ENCODE data around the gene SH2D1A. TPM values are rescaled to one million over a fixed set of nuclear protein-coding genes. Genes with fewer than 3 reads are reported as not detected.

The SH2D1A gene
- total and polyA plus RNA-seq, 4 donors: 0.27 to 2.1 (median 0.65) TPM

GRCh38 chrX:124393659-124394058 lies 47.3 kb downstream of the SH2D1A start:
- DNase-seq (ENCODE audit: low spot score): no peak
- WGBS: 91% methylated on average over 3 of the region's 3 CpGs
- no peak for TF ChIP-seq RXRA (IDR thresholded peaks at IDR 0.05)
- TF ChIP-seq EGR1 (IDR thresholded peaks at IDR 0.05; ENCODE audit: low read depth in 2 of 2): no peak
- no peak for TF ChIP-seq FOXA2 (IDR thresholded peaks at IDR 0.05)
- TF ChIP-seq REST (IDR thresholded peaks at IDR 0.05): no peak
- no peak for TF ChIP-seq SP1 (IDR thresholded peaks at IDR 0.05)
- no peak for TF ChIP-seq HNF4G (IDR thresholded peaks at IDR 0.05)
- TF ChIP-seq MAX (IDR thresholded peaks at IDR 0.05): no peak
- no peak for TF ChIP-seq NR2F2 (IDR thresholded peaks at IDR 0.05)
- Histone ChIP-seq H3K27me3 (ENCODE audit: control insufficient read depth in 4 of 4, insufficient read depth in 4 of 4, low read length in 3 of 4) (no peaks in the 10 kb centered on the region), H3K4me3 (ENCODE audit: low read depth in 1 of 3, low read length in 3 of 3) (no peak overlapping the region), H3K27ac (ENCODE audit: low read depth in 1 of 2, low read length in 2 of 2) (no peak overlapping the region), H3K4me1 (ENCODE audit: control insufficient read depth in 4 of 4, insufficient read depth in 4 of 4, low read length in 3 of 4) (no peaks in the 10 kb centered on the region), H3K9ac (ENCODE audit: low read depth in 1 of 2, low read length in 2 of 2) (no peak overlapping the region), H3K36me3 (ENCODE audit: control insufficient read depth in 4 of 4, insufficient read depth in 3 of 4, low read depth in 1 of 4, low read length in 3 of 4) (no peaks in the 10 kb centered on the region), H3K9me3 (ENCODE audit: control insufficient read depth in 4 of 4, low read length in 3 of 4) (no peaks in the 10 kb centered on the region)

- no peaks in the 10 kb centered on the region for H3K27me3 ChIP-seq (ENCODE audit: control insufficient read depth in 4 of 4, insufficient read depth in 4 of 4, low read length in 3 of 4)
- H3K4me1 ChIP-seq (ENCODE audit: control insufficient read depth in 4 of 4, insufficient read depth in 4 of 4, low read length in 3 of 4): no peaks in the 10 kb centered on the region
- no peak for TF ChIP-seq FOXA1 (IDR thresholded peaks at IDR 0.05)
- TF ChIP-seq MAX (IDR thresholded peaks at IDR 0.05): no peak
- TF ChIP-seq REST (IDR thresholded peaks at IDR 0.05): no peak
- no peak for TF ChIP-seq YY1 (IDR thresholded peaks at IDR 0.05)
- TF ChIP-seq JUND (IDR thresholded peaks at IDR 0.05): no peak
- no peak for TF ChIP-seq NR2F2 (IDR thresholded peaks at IDR 0.05)
- TF ChIP-seq CTCF (IDR thresholded peaks at IDR 0.05; ENCODE audit: low read depth, low read length, missing input control): no peak
- no peak for TF ChIP-seq GABPA (IDR thresholded peaks at IDR 0.05 in 1 of 2, conservative IDR thresholded peaks at IDR 0.05 in 1 of 2)
- TF ChIP-seq TAF1 (conservative IDR thresholded peaks at IDR 0.05): no peak
- H3K9ac ChIP-seq (ENCODE audit: low read depth in 1 of 2, low read length in 2 of 2): no peak overlapping the region
- no peaks in the 10 kb centered on the region for H3K36me3 ChIP-seq (ENCODE audit: control insufficient read depth in 4 of 4, insufficient read depth in 3 of 4, low read depth in 1 of 4, low read length in 3 of 4)
- no peaks in the 10 kb centered on the region for H3K9me3 ChIP-seq (ENCODE audit: control insufficient read depth in 4 of 4, low read length in 3 of 4)
- 66% methylated on average over 3 of the region's 3 CpGs for WGBS
- H3K4me3 ChIP-seq (ENCODE audit: low read depth in 1 of 3, low read length in 3 of 3): no peak overlapping the region
- no peak for DNase-seq (ENCODE audit: low spot score)
- H3K27ac ChIP-seq (ENCODE audit: low read depth in 1 of 2, low read length in 2 of 2): no peak overlapping the region
Measured at GRCh38 chrX:124395145-124395880, 49.0 kb downstream of the SH2D1A start.
